Amygdala (tissue), 56 donors: ENCODE data around the gene PRPF31.
"Not testable (repeated sequence)": the region's sequence is repeated elsewhere in the genome, so short reads cannot be mapped to it uniquely, and the experiment has no call there.

Experiments
- DNase-seq, 56 donors: peaks; one replicate each; lab custom pipeline; 2025; lab: John Stamatoyannopoulos, UW

The PRPF31 gene

GRCh38 chr19:54160182-54160811 lies 44.7 kb downstream of the PRPF31 start:
- DNase-seq = peak in 2 of 56 donors; percentile 27 to 41

DNA sequence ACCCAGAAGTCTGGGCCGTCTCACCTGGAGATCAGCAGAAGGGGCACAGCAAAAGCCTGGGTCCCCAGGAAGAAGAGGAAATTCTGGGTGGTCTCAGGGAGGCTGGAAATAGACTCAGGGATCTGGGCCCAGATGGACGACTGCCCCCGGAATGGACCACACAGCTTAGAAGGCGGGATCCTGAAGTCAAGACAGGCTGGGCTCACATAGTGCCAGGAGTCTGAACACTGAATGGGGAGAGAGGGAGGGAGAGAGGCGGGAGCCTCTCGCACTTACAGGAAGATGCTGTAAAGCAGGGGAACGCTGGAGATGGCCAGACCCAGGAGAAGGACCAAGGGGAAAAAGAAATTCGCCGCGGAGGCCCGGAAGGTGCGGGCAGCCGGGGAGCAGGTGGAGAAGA lies 45.3 kb downstream of the PRPF31 start:
- DNase-seq = no peak

GRCh38 chr19:54162241-54162805 lies 46.8 kb downstream of the PRPF31 start:
- peak in 37 of 56 donors; percentile 8 to 65 (median 40) for DNase-seq

GRCh38 chr19:54162884-54163283 lies 47.3 kb downstream of the PRPF31 start:
- no peak for DNase-seq

GRCh38 chr19:54164369-54165068 lies 49.0 kb downstream of the PRPF31 start:
- DNase-seq = peak in 3 of 56 donors; percentile 11 to 24 (median 23)

DNA sequence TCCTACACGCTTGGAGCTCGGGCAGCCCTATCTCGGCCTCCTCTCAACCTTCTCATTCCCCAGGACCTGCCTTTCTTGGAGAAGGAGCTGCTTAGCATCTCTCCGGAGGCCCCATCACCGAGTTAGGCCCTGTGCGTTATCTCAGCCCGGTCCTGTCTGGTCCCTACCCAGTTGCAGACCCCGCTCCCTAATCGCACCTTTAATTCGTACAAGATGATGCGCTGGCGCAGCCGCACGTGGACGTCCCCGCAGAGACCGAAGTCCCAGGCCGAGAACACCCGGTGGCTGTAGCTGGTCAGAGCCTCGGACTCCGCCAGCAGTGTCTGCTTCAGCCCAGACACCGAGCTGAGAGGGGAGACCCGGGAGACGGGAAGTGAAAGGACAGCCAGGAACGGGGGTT lies 49.7 kb downstream of the PRPF31 start:
- DNase-seq = no peak

- DNase-seq = peak; percentile 18 to 95 (median 70)
Measured at GRCh38 chr19:54168174-54168917, 52.8 kb downstream of the PRPF31 start.

DNA sequence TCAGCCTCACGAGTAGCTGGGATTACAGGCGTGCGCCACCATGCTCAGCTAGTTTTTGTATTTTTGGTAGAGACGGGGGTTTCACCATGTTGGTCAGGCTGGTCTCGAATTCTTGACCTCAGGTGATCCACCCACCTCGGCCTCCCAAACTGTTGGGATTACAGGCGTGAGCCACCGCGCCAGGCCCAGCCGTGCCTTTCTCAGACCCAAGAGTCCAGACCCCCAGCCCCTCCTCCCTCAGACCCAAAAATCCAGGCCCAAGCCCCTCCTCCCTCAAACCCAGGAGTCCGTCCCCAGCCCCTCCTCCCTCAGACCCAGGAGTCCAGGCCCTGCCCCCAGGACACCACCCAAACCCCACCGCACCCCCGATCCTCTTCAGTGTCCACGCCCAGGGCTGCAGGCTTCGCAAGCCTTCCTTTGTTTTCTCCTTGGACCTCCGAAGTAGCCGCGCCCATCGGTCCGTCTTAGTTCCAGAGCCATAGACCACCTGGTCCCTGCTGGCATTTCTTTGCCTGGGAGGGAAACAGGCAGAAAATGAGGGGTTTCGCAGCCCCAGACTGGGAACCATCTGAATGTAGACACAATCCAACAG lies 53.7 kb downstream of the PRPF31 start:
- DNase-seq = no peak

GRCh38 chr19:54171736-54172431 lies 56.3 kb downstream of the PRPF31 start:
- not testable (repeated sequence) for DNase-seq

DNA sequence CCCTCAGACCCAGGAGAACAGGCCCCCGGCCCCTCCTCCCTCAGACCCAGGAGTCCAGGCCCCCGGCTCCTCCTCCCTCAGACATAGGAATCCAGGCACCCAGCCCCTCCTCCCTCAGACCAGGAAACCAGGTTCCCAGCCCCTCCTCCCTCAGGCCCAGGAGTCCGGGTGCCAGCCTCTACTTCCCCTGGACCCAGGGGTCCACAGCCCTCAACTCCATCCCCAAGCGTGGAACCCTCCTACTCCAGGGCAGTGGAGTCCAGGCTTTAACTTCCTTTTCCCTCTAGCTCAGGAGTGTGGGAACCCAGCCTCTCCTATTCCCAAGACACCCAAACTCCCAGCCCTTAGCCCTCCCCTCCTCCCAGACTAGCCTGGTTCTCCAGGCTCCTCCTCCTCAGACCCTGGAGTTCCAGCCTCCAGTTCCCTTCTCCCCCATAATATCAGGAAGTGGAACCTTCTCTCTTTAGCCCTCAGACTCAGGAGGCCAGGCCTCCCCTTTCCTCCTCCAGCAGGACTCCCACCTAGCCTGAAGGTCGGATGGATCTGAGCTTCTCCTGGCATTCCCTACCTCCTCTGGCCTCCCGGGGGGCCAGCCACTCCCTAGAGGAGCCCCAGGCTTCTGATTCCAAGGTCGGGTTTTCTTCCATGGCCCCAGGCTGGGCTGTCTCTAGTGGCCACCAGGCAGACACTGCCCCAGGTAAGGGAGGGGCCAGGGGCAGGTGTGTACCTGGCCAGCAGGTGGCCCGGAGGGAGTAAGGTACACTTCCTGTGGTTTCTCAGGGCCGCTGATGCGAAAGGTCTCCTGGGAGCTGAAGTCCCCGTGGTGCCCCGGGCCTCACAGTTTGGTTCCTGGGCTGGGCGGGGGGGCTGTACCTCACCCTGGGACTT lies 57.2 kb downstream of the PRPF31 start, which contains the start of gene TMC4:
TSS of gene TMC4 (minus strand) at position 690 of the 888 bp plus-strand sequence. CDS start at position 647, 43 bp downstream.
- peak in 1 of 56 donors; percentile 36 for DNase-seq

DNA sequence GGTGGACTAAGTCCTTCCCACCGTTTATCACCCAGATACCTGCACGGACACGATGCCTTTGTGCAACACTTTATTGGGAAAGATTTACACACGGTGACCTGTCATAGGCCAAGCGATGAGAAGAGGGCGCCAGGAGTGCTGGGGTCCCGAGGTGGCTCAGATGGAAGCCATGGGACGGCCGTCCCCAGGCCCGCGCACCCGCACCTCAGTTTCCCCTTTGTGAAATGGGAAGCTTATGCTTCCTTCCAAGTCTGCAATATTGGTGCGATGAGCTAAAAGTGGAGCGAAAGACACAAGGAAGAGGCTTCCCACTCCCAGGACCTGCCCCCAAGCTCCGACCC lies 57.8 kb downstream of the PRPF31 start:
- no peak for DNase-seq

DNA sequence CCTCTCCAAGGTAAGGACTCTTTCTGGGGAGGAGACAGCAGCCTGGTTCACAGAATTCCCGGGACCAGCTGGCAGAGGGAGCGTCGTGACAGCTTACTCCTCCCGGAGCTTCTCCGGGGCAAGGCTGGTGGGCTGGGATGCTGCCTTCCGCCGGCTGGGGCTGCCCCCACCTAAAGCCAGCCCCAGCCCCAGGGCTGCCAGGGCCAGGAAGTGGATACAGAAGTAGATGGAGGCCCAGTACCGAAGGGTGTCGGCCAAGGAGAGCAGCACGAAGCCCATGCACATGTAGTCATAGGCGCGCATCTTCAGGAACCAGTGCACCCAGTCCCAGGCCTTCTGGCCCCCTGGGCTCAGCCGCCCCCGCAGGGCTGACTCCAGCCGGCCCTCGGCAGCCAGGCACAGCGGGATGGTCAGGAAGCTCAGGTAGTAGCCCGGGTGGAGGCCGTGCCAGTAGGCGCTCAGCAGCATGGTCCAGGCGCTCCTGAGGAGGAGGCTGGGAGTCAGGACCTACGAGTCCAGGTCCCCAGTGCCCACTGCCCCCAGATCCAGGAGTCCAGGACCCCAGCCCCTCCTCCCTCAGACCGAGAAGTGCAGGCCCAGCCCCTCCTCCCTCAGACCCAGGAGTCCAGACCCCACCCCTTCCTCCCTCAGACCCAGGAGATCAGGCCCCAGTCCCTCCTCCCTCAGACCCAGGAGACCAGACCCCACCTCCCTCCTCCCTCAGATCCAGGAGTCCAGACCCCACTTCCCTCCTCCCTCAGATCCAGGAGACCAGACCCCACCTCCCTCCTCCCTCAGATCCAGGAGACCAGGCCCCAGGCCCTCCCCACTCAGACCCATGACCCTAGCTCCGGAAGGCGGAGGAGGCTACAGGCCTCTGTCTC lies 58.6 kb downstream of the PRPF31 start:
- DNase-seq = peak in 1 of 56 donors; percentile 11

GRCh38 chr19:54178581-54179261 lies 63.2 kb downstream of the PRPF31 start:
- DNase-seq = peak in 22 of 56 donors; percentile 11 to 59 (median 26)

DNA sequence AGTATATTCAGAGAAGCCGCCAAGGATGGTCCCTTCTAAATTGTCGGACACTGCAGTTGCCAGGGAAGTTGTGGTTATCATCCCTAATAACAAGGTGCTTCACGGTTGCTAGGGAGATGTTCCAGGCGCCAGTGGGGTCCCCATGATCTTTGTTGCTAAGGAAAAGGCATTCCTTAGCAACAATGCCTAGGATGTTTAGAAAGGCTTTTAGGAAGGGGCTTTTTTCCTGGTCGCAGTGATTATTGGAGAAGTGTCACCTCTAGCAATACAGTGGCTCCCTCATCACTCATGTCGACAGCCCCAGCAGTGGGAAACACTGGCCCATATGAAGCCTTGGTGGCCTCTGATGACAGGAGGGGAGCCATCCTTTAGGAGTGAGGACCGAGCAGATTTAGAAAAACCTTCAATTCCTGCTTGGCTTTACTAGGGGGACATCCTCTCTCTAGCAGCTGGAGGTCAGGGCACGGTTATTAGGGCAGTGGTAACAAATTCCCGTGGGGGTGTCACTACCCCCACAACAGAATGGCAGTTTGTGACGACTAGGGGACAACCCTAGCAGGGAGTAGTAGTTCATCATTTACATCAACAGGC lies 63.8 kb downstream of the PRPF31 start:
- DNase-seq = peak in 1 of 56 donors; percentile 12

- peak in 31 of 56 donors; percentile 15 to 71 (median 43) for DNase-seq
Measured at GRCh38 chr19:54179921-54180461, 64.4 kb downstream of the PRPF31 start.

GRCh38 chr19:54180691-54181091 lies 65.1 kb downstream of the PRPF31 start:
- DNase-seq = no peak
